ENCODE results near the gene CDK16.
A peak's percentile ranks its signal among the peaks of the same experiment; 100 is the strongest.

Gene CDK16

GRCh38 chrX:47228550-47229270, 10.2 kb downstream of the CDK16 start:
- no peak for DNase-seq (ENCODE audit: low read depth in 2 of 2)

- DNase-seq (ENCODE audit: low read depth in 2 of 2): no peak
Observed at GRCh38 chrX:47229427-47229826, 10.9 kb downstream of the CDK16 start.

- no peak for DNase-seq (ENCODE audit: low read depth in 2 of 2)
Observed at GRCh38 chrX:47230136-47230868, 11.8 kb downstream of the CDK16 start.

GRCh38 chrX:47231167-47231566, 12.7 kb downstream of the CDK16 start:
- DNase-seq (ENCODE audit: low read depth in 2 of 2): no peak

GRCh38 chrX:47232197-47232802, 13.8 kb downstream of the CDK16 start:
- DNase-seq (ENCODE audit: low read depth in 2 of 2): no peak

- peak; percentile 22 to 33 for DNase-seq (ENCODE audit: low read depth in 2 of 2)
Observed at GRCh38 chrX:47232803-47233332, 14.4 kb downstream of the CDK16 start, which contains the start of gene USP11. TSS of gene USP11 (plus strand) at chrX:47233009. CDS start at chrX:47233044, 35 bp downstream.

GRCh38 chrX:47233333-47234113, 15.0 kb downstream of the CDK16 start:
- DNase-seq (ENCODE audit: low read depth in 2 of 2): peak; percentile 74 to 89

GRCh38 chrX:47234583-47234982, 16.1 kb downstream of the CDK16 start:
- DNase-seq (ENCODE audit: low read depth in 2 of 2): no peak

GRCh38 chrX:47235691-47236103, 17.2 kb downstream of the CDK16 start:
- DNase-seq (ENCODE audit: low read depth in 2 of 2): no peak

GRCh38 chrX:47239199-47239598, 20.7 kb downstream of the CDK16 start:
- no peak for DNase-seq (ENCODE audit: low read depth in 2 of 2)

- no peak for DNase-seq (ENCODE audit: low read depth in 2 of 2)
Observed at GRCh38 chrX:47239898-47240545, 21.5 kb downstream of the CDK16 start.

- no peak for DNase-seq (ENCODE audit: low read depth in 2 of 2)
Observed at GRCh38 chrX:47240619-47241018, 22.1 kb downstream of the CDK16 start.

GRCh38 chrX:47241201-47242011, 22.9 kb downstream of the CDK16 start:
- DNase-seq (ENCODE audit: low read depth in 2 of 2): no peak

- DNase-seq (ENCODE audit: low read depth in 2 of 2): no peak
Observed at GRCh38 chrX:47242321-47242720, 23.8 kb downstream of the CDK16 start.

GRCh38 chrX:47243351-47243750, 24.9 kb downstream of the CDK16 start:
- DNase-seq (ENCODE audit: low read depth in 2 of 2): no peak

GRCh38 chrX:47244676-47245075, 26.2 kb downstream of the CDK16 start:
- no peak for DNase-seq (ENCODE audit: low read depth in 2 of 2)

- no peak for DNase-seq (ENCODE audit: low read depth in 2 of 2)
Observed at GRCh38 chrX:47245156-47245555, 26.7 kb downstream of the CDK16 start.

GRCh38 chrX:47247206-47247998, 28.9 kb downstream of the CDK16 start:
- DNase-seq (ENCODE audit: low read depth in 2 of 2): no peak

GRCh38 chrX:47247999-47248320, 29.5 kb downstream of the CDK16 start:
- DNase-seq (ENCODE audit: low read depth in 2 of 2): no peak

GRCh38 chrX:47248576-47248975, 30.1 kb downstream of the CDK16 start:
- no peak for DNase-seq (ENCODE audit: low read depth in 2 of 2)
